Adrenal gland (tissue), 12 donors: ENCODE measurements around the gene KRT76. TPM values are rescaled to one million over a fixed set of nuclear protein-coding genes. Genes with fewer than 3 reads are reported as not detected.

Experiments used
- DNase-seq, 7 donors: peaks; one replicate each; pipeline ENCODE4 v3.0.0-alpha.2; 2019 to 2020
- H3K27ac ChIP-seq, 5 donors: fragments of 200-600 bp; sonication (generic) in 4 of 5; 1 replicate in 3 of 5; 2 replicates in 2 of 5; pipeline versions ENCODE4 v1.5.1 to v1.8.0; 2016 to 2020; ENCODE audit warnings: mild to moderate bottlenecking in 1 of 5
- H3K27me3 ChIP-seq: fragments of 200-600 bp; 2 replicates; pipeline ENCODE4 v1.8.0; 2021
- H3K36me3 ChIP-seq, 2 donors: fragments of 200-600 bp; replicated peaks in 1 of 2; 1 replicate in 1 of 2; 2 replicates in 1 of 2; pipeline versions ENCODE4 v1.5.1 to v1.8.0; 2018 to 2022
- H3K4me1 ChIP-seq, 2 donors: fragments of 200-600 bp; replicated peaks in 1 of 2; 1 replicate in 1 of 2; 2 replicates in 1 of 2; pipeline versions ENCODE4 v1.5.1 to v1.8.0; 2018 to 2021
- H3K4me3 ChIP-seq, 4 donors: fragments of 200-600 bp; sonication (generic) in 3 of 4; one replicate each; pipeline ENCODE4 v1.5.1; 2016 to 2018
- H3K9me3 ChIP-seq, 3 donors: fragments of 200-600 bp; sonication (generic) in 1 of 3; replicated peaks in 1 of 3; 1 replicate in 2 of 3; 2 replicates in 1 of 3; pipeline versions ENCODE4 v1.5.1 to v1.8.0; 2016 to 2021
- POLR2A ChIP-seq, 2 donors: fragments of 450-650 bp; IDR thresholded peaks; one replicate each; pipeline ENCODE4 v1.6.1; 2017; ENCODE audit warnings: antibody characterized with exemption in 2 of 2, mild to moderate bottlenecking in 2 of 2, moderate library complexity in 1 of 2
- WGBS, 4 donors: extraction: QIAGEN DNeasy Blood & Tissue Kit in 2 of 4; methylation state at CpG; one replicate each; pipeline versions ENCODE4 v1.1.5 to v1.1.7; 2013 to 2017; 5-methylcytosine and 5-hydroxymethylcytosine counted together
- intact Hi-C, 2 donors: fragments of 100-400 bp; cut with DNase I; formaldehyde crosslinking; loops; one replicate each; pipeline versions ENCODE4 v1.14.1 to v1.15.0; 2022 to 2023
- polyA plus RNA-seq, 3 donors: library from polyadenylated mRNA; stranded (reverse); fragments of 200-250 nt in 2 of 3; fragments of 350-450 nt in 1 of 3; fragmentation: Illumina TruSeq in 1 of 3; extraction: RNeasy Lipid Tissue Mini Kit (QIAGEN cat#74804) in 1 of 3; gene quantifications; one replicate each; pipeline ENCODE4 v1.2.3, GENCODE V29; 2013 to 2014
- total RNA-seq, 9 donors: library from RNA; depleted of rRNA in 4 of 9; stranded (reverse); fragments of >200 nt in 4 of 9; fragments of 120-200 nt in 1 of 9; fragmentation: NEBNext Ultra II Directional in 1 of 9; extraction: Animal tissue kit (Norgen Biotek cat#: 25700) in 1 of 9; gene quantifications; one replicate each; pipeline versions ENCODE4 v1.1.0 to v1.2.4, GENCODE V29; 2013 to 2023
- TF ChIP-seq, protein P1 (sequence below), 6 experiments: fragments of 450-650 bp in 4 of 6; fragments of 200-600 bp in 2 of 6; sonication (generic) in 1 of 6; IDR thresholded peaks; 1 replicate in 5 of 6; 2 replicates in 1 of 6; pipeline versions ENCODE4 v1.5.1 to v1.8.0; 2016 to 2021; ENCODE audit warnings: antibody characterized with exemption in 6 of 6, mild to moderate bottlenecking in 2 of 6, moderate library complexity in 1 of 6
- donor health status: healthy with polysubstance abuse.
- donor health status: Bipolar disorder and iron deficiency.
- donor health status: DM: yes; HTN: yes; CAD: no.
- donor health status: DM: no; HTN: no; CAD: no.
- donor health status: DM: no; HTN: no; CAD: no.
- donor health status: DM: yes; HTN: yes; CAD: no.

KRT76 gene
- total and polyA plus RNA-seq, 12 donors = not detected

GRCh38 chr12:52822771-52823510 lies 45.8 kb upstream of the KRT76 start:
- H3K36me3 ChIP-seq = no peaks in the 10 kb centered on the region
- no peak overlapping the region for H3K4me3 ChIP-seq
- 70 to 76% (median 72%) methylated on average over 9 to 16 of the region's 16 CpGs for WGBS, 4 donors
- intact Hi-C loops = no loop called here
- TF ChIP-seq POLR2A (IDR thresholded peaks at IDR 0.05) = no peak
- TF ChIP-seq, protein P1, sequence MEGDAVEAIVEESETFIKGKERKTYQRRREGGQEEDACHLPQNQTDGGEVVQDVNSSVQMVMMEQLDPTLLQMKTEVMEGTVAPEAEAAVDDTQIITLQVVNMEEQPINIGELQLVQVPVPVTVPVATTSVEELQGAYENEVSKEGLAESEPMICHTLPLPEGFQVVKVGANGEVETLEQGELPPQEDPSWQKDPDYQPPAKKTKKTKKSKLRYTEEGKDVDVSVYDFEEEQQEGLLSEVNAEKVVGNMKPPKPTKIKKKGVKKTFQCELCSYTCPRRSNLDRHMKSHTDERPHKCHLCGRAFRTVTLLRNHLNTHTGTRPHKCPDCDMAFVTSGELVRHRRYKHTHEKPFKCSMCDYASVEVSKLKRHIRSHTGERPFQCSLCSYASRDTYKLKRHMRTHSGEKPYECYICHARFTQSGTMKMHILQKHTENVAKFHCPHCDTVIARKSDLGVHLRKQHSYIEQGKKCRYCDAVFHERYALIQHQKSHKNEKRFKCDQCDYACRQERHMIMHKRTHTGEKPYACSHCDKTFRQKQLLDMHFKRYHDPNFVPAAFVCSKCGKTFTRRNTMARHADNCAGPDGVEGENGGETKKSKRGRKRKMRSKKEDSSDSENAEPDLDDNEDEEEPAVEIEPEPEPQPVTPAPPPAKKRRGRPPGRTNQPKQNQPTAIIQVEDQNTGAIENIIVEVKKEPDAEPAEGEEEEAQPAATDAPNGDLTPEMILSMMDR (IDR thresholded peaks at IDR 0.05) = no peak
- DNase-seq = no peak
- no peaks in the 10 kb centered on the region for H3K4me1 ChIP-seq
- H3K27ac ChIP-seq = no peak overlapping the region
- H3K27me3 ChIP-seq = peaks cover 13% of the 10 kb centered on the region
- no peaks in the 10 kb centered on the region for H3K9me3 ChIP-seq

DNA sequence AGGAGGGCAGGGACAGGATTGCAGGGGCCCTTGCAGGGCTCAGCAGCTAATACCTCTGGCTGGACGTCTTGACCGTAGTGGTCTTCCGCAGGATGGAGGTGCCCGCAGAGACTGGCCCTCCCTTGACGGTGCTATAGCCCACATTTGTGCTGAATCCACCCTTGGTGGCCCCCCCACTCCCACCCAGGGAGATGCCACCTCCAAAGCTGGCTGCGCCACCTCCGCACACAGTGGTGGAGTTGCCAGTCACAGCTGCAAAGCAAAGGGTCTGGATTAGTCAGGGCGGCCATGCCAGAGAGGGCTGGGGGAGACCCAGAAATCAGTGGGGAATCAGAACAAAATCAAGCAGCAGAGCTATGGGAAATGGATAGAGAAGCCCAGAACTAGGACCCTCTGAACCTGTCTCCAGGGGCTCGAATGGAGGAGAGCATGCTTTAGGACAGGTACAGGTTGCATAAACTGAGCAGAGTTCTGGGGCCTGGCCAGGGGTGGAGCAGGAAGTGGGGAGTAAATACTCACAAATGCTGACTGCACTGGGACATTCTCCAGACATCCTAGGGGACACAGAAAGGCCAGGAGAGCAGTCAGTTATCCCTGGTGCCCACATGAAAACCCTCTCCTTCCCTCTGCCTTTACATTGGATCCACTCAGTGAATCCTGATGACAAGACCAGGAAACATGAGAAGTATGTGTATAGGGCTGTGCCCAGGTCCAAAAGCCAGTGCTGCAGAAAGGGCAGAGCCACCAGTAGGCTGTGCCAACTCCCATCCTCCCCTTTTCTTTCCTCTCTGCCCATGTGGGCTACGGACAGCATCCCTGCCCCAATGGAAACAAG lies 44.9 kb upstream of the KRT76 start:
- DNase-seq = no peak

DNA sequence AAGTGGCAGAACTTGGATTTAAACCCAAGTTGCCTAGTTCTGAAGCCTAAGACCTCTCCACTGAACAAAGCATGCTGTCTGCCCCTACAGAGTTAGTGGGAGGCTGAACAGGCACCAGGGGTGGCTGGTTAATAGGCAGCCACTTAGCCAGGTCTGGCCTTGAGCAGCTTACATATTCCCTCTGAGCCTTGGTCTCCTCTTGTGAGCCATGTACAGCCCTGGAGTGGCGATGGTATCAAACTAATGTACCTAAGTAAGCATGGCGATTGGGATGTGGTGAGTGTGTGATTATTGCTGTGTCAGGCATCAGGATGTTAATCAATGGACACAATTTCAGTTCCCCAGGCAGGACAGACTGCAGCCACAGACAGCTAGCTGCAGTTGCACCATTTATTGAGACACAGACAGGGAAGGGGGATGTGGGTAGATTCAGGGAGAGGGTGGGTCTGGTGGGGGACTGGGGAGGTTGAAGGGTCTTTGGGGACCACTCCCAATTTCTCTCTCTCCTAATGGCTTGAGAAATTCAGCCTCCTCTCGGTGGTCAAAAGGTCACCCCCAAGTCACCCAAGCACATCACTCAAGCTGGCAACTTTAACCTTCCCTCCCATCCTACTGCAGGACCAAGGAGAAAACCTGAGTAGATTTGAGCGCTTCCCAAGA lies 44.1 kb upstream of the KRT76 start:
- intact Hi-C loops = no loop called here

More for the DNA sequence above, 44.9 kb upstream of the KRT76 start:
- Histone ChIP-seq H3K27me3 (peaks cover 13% of the 10 kb centered on the region), H3K9me3 (no peaks in the 10 kb centered on the region), H3K27ac (no peak overlapping the region), H3K4me1 (no peaks in the 10 kb centered on the region), H3K4me3 (no peak overlapping the region), H3K36me3 (no peaks in the 10 kb centered on the region)
- TF ChIP-seq, protein P1 (IDR thresholded peaks at IDR 0.05) = no peak
- no peak for TF ChIP-seq POLR2A (IDR thresholded peaks at IDR 0.05)
- intact Hi-C loops = no loop called here
- 65 to 82% (median 77%) methylated on average over 2 to 10 of the region's 10 CpGs for WGBS, 4 donors

More for the DNA sequence above, 44.1 kb upstream of the KRT76 start:
- Histone ChIP-seq H3K4me1 (no peaks in the 10 kb centered on the region), H3K9me3 (no peaks in the 10 kb centered on the region), H3K27ac (no peak overlapping the region), H3K36me3 (no peaks in the 10 kb centered on the region), H3K27me3 (peaks cover 10% of the 10 kb centered on the region), H3K4me3 (no peak overlapping the region)
- 77 to 84% (median 81%) methylated on average over 4 of the region's 4 CpGs for WGBS, 4 donors
- no peak for DNase-seq
- TF ChIP-seq POLR2A (IDR thresholded peaks at IDR 0.05) = no peak
- TF ChIP-seq, protein P1 (IDR thresholded peaks at IDR 0.05) = no peak
